ENCODE data around the gene PYGO1. TPM values are rescaled to one million over a fixed set of nuclear protein-coding genes. Genes with fewer than 3 reads are reported as not detected.
"Not testable (repeated sequence)": the region's sequence is repeated elsewhere in the genome, so short reads cannot be mapped to it uniquely, and the experiment has no call there.

Gene PYGO1
- polyA plus RNA-seq, 1 donor, result 8.0 TPM

DNA sequence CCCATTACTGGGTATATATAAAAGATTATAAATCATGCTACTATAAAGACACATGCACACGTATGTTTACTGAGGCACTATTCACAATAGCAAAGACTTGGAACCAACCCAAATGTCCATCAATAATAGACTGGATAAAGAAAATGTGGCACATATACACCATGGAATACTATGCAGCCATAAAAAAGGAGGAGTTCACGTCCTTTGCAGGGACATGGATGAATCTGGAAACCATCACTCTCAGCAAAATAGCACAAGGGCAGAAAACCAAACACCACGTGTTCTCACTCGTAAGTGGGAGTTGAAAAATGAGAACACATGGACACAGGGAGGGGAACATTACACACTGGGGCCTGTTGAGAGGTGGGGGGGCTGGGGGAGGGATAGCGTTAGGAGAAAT is 82.7 kb downstream of the PYGO1 start:
- DNase-seq, result not testable (repeated sequence)

DNA sequence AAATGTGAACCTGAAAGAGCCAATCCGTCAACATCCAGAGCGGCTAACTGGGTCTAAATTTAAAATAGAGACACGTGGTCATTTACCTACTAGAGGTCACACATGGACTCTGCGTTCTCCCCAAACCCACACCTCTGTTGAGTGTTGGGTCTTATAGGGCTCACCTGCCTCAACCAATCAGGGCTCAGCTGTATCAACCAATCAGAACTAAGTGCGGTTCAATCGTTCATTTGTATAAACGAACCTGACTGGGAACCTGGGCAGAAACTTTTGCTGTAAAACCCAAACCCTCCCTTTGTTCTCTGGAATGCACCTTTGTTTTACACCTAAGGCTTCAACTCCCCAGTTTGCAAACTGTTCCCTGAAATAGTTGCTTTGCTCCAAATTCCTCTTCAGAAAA is 89.0 kb downstream of the PYGO1 start:
- no peak for DNase-seq

DNA sequence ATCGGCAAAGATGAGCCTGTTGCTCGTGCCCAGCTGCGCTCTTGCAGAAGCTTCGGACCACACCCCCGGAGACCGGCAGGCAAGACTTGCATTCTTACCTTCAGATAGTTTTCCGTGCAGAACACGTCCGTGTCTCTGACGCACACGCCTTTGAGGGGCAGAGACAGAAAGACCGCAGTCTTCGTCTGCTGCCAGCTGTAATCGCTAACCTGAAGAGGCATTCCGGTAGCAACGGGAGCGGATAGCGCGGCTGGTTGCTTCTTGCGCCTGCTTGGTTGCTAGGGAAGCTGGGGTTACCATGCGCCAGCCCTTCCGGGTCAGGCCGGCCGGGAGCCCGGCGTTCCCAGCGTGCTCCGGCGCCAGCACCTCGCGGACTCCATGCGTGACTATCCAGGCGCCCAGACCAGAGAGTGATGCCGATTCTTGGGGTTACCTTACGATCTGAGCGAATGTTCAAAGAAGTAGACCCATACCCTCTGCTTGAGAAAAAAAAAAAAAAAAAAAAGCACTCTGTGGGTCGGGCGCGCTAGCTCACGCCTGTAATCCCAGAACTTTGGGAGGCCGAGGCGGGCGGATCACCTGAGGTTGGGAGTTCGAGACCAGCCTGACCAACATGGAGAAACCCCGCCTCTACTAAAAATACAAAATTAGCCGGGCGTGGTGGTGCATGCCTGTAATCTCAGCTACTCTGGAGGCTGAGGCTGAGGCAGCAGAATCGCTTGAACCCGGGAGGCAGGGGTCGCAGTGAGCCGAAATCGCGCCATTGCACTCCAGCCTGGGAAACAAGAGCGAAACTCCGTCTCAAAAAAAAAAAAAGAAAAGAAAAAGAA is 89.8 kb downstream of the PYGO1 start:
- DNase-seq, result peak; percentile 82

DNA sequence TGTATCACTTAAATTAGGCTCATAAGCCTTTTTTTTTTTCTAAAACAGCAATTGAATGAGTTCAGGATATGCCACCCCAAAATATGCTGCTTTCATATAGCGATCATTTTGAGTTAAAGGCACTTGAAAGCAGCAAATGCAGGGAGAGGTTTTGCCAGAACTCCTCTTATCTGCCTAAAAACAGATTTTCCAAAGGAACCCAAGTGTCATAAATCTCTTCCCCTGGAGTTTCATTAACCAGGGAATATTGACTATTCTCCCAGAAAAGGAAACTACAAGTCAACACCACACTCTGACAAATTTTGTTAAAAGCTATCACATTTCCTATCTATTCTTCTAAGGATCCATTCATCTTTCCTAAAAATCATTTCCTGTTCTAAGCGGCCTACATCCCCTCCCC is 91.4 kb downstream of the PYGO1 start:
- DNase-seq, result no peak

DNA sequence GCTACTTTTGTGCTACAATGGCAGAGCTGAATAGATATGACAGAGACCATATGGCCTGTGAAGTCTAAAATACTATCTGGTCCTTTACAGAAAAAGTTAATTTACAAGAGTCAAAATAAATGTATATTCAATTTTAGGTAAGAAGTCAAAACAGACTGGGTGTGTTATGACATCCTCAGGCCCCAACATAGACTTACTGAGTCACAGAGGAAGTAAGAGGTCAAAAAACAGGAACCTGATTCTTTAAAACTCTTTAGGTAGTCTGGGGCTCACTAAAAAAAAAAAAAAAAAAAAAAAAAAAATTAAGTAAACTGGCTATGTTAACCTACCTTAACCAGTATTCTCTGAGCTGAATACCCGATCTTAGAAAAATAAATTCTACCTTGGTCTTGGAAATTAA is 93.2 kb downstream of the PYGO1 start:
- DNase-seq, result no peak

DNA sequence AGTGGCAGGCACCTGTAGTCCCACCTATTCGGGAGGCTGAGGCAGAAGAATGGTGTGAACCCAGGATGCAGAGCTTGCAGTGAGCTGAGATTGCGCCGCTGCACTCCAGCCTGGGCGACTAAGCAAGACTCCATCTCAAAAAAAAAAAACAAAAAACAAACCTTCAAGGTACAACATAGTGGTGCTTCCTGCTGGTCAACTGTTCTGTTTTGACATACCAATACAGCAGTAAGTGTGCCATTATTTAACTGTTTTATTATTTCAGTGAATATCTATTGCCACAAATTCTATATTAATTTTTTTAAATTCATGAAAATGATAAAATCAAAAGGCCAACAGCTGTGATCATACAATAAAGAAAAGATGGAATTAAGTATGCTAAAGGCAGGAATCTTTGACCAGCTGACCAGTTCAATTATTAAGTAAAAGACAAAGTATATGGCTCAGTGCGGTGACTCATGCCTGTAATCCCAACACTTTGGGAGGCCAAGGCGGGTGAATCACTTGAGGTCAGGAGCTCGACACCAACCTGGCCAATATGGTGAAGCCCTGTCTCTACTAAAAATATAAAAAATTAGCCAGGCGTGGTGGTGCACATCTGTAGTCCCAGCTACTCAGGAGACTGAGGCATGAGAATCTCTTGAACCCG is 99.1 kb downstream of the PYGO1 start:
- not testable (repeated sequence) for DNase-seq

Other genes starting within 250 kb of the PYGO1 start
- 25.4 TPM for gene CCPG1, start 180.0 kb downstream of the PYGO1 start, polyA plus RNA-seq (ENCODE audit: insufficient read length)
- gene PIERCE2, start 179.8 kb downstream of the PYGO1 start, polyA plus RNA-seq (ENCODE audit: insufficient read length), result 1.7 TPM
- gene DNAAF4, start 80.1 kb downstream of the PYGO1 start, polyA plus RNA-seq (ENCODE audit: insufficient read length), result 1.4 TPM
- 2.3 TPM for gene PRTG, start 154.8 kb upstream of the PYGO1 start, polyA plus RNA-seq (ENCODE audit: insufficient read length)

All from hindlimb muscle (tissue), 1 donor.